GM18526 (cell line): ENCODE measurements around the gene SCG2.

Experiments
- POLR2A ChIP-seq: IDR thresholded peaks from 3 replicates; pipeline ENCODE4 v1.6.1; 2011; ENCODE audit not compliant: insufficient read length; ENCODE audit errors: extremely low read depth

SCG2 gene

GRCh38 chr2:223558970-223559369 lies 43.2 kb downstream of the SCG2 start:
- TF ChIP-seq POLR2A: no peak

GRCh38 chr2:223554923-223555322 lies 47.2 kb downstream of the SCG2 start:
- TF ChIP-seq POLR2A: no peak

- no peak for TF ChIP-seq POLR2A
Observed at GRCh38 chr2:223549215-223549614, 52.9 kb downstream of the SCG2 start.

GRCh38 chr2:223548194-223548593 lies 54.0 kb downstream of the SCG2 start:
- no peak for TF ChIP-seq POLR2A
